Kidney (tissue), 14 donors: ENCODE results near the gene PYGM. TPM values are rescaled to one million over a fixed set of nuclear protein-coding genes. Genes with fewer than 3 reads are reported as not detected.

Experiments used
- DNase-seq, 5 donors: peaks; one replicate each; pipeline ENCODE4 v3.0.0-alpha.2; 2013 to 2020
- FAIRE-seq: peaks from 2 replicates; lab custom pipeline; 2012; peaks lifted over from hg19 to GRCh38; lab: Jason Lieb, UNC
- H3K27ac ChIP-seq, 2 donors: one replicate each; pipeline ENCODE4 v1.7.0; 2013; ENCODE audit warnings: low read depth in 2 of 2, low read length in 2 of 2, inconsistent platforms in 1 of 2
- H3K27me3 ChIP-seq: one replicate; pipeline ENCODE4 v1.7.1; 2013; ENCODE audit warnings: low read length, inconsistent platforms; ENCODE audit not compliant: control insufficient read depth, insufficient read depth
- H3K36me3 ChIP-seq, 3 donors: one replicate each; pipeline versions ENCODE4 v1.7.0 to v1.7.1; 2013; ENCODE audit warnings: low read length in 3 of 3, control low read depth in 1 of 3, inconsistent platforms in 1 of 3; ENCODE audit not compliant: insufficient read depth in 3 of 3, control insufficient read depth in 2 of 3
- H3K4me1 ChIP-seq, 3 donors: one replicate each; pipeline versions ENCODE4 v1.7.0 to v1.7.1; 2013; ENCODE audit warnings: low read length in 3 of 3, inconsistent platforms in 1 of 3, low read depth in 1 of 3; ENCODE audit not compliant: control insufficient read depth in 2 of 3, insufficient read depth in 2 of 3
- H3K4me3 ChIP-seq, 3 donors: one replicate each; pipeline versions ENCODE4 v1.7.0 to v1.8.1; 2013; ENCODE audit warnings: low read length in 3 of 3, control low read depth in 1 of 3, inconsistent platforms in 1 of 3
- H3K9ac ChIP-seq, 3 donors: one replicate each; pipeline versions ENCODE4 v1.7.0 to v1.7.1; 2013; ENCODE audit warnings: low read length in 3 of 3, control low read depth in 1 of 3, inconsistent platforms in 1 of 3
- H3K9me3 ChIP-seq, 3 donors: one replicate each; pipeline versions ENCODE4 v1.7.0 to v1.7.1; 2013; ENCODE audit warnings: low read length in 3 of 3, control low read depth in 1 of 3, inconsistent platforms in 1 of 3; ENCODE audit not compliant: control insufficient read depth in 2 of 3, insufficient read depth in 1 of 3
- CTCF ChIP-seq: IDR thresholded peaks from 3 replicates; pipeline ENCODE4 v1.5.1; 2012; ENCODE audit warnings: mild to moderate bottlenecking, moderate library complexity, borderline replicate concordance; ENCODE audit not compliant: insufficient read depth; ENCODE audit errors: extremely low read depth
- intact Hi-C: fragments of 100-400 bp; cut with DNase I; formaldehyde crosslinking; loops from one replicate; pipeline ENCODE4 v1.11.1; 2022
- polyA plus RNA-seq: library from polyadenylated mRNA; stranded (reverse); fragments of 350-450 nt; fragmentation: Illumina TruSeq; extraction: RNeasy Lipid Tissue Mini Kit (QIAGEN cat#74804); gene quantifications from one replicate; pipeline ENCODE4 v1.2.3, GENCODE V29; 2014; ENCODE audit warnings: low read depth, low replicate concordance; ENCODE audit not compliant: insufficient read depth
- total RNA-seq: library from RNA; stranded (reverse); fragmentation: NEBNext Ultra II Directional; extraction: Animal tissue kit (Norgen Biotek cat#: 25700); gene quantifications from one replicate; pipeline ENCODE4 v1.2.1, GENCODE V29; 2021
- donor health status: control.
- donor health status: control.
- donor health status: control.
- donor health status: control.
- donor health status: control.
- donor health status: DM: yes; HTN: yes; CAD: no.
- donor health status: Normal renal cell carcinoma (clear cell type).

PYGM gene
- total and polyA plus RNA-seq, 2 donors from 2014 or later: 2.5 to 8.6 TPM

- peak overlapping the region in 1 of 3 donors; percentile 52 for H3K4me3 ChIP-seq
- H3K27ac ChIP-seq: peak overlapping the region in 1 of 2 donors; percentile 42
- H3K9ac ChIP-seq: peak overlapping the region in 1 of 3 donors; percentile 12
Observed at GRCh38 chr11:64801561-64802369, 42.0 kb upstream of the PYGM start.

GRCh38 chr11:64801158-64801464 lies 41.3 kb upstream of the PYGM start:
- peaks cover 0 to 4% (median 0%) of the 10 kb centered on the region in 3 donors for H3K36me3 ChIP-seq
- no peak overlapping the region for H3K9ac ChIP-seq
- H3K4me1 ChIP-seq: peaks cover 0 to 12% (median 9%) of the 10 kb centered on the region in 3 donors
- no peak overlapping the region for H3K4me3 ChIP-seq
- H3K27ac ChIP-seq: no peak overlapping the region
- DNase-seq (peak in 1 of 5 donors; percentile 54), FAIRE-seq (no peak)
- intact Hi-C loops: no loop called here
- no peaks in the 10 kb centered on the region for H3K9me3 ChIP-seq
- TF ChIP-seq CTCF: no peak
- H3K27me3 ChIP-seq: no peaks in the 10 kb centered on the region

More at GRCh38 chr11:64801561-64802369, 42.0 kb upstream of the PYGM start:
- H3K36me3 ChIP-seq: peaks cover 0 to 6% (median 3%) of the 10 kb centered on the region in 3 donors
- no peaks in the 10 kb centered on the region for H3K27me3 ChIP-seq
- no peaks in the 10 kb centered on the region for H3K9me3 ChIP-seq
- FAIRE-seq (no peak), DNase-seq (peak in 3 of 5 donors; percentile 44 to 75 (median 69))
- intact Hi-C loops: no loop called here
- no peak for TF ChIP-seq CTCF
- H3K4me1 ChIP-seq: peaks cover 0 to 12% (median 9%) of the 10 kb centered on the region in 3 donors

GRCh38 chr11:64800303-64801157 lies 40.8 kb upstream of the PYGM start:
- TF ChIP-seq CTCF: no peak
- Histone ChIP-seq H3K27ac (no peak overlapping the region), H3K4me3 (no peak overlapping the region)

More at GRCh38 chr11:64800303-64801157, 40.8 kb upstream of the PYGM start:
- Histone ChIP-seq H3K9me3 (no peaks in the 10 kb centered on the region), H3K27me3 (no peaks in the 10 kb centered on the region), H3K9ac (no peak overlapping the region), H3K4me1 (peaks cover 0 to 12% (median 9%) of the 10 kb centered on the region in 3 donors), H3K36me3 (peaks cover 0 to 2% (median 0%) of the 10 kb centered on the region in 3 donors)
- intact Hi-C loops: no loop called here
- FAIRE-seq (no peak), DNase-seq (peak in 2 of 5 donors; percentile 57 to 75)
